Breast epithelium (tissue), 4 donors: ENCODE data around the gene VPS25. TPM values are rescaled to one million over a fixed set of nuclear protein-coding genes. Genes with fewer than 3 reads are reported as not detected.

Source experiments
- DNase-seq, 2 donors: peaks; one replicate each; pipeline ENCODE4 v3.0.0-alpha.2; 2019; ENCODE audit warnings: low spot score in 2 of 2
- H3K27ac ChIP-seq, 2 donors: fragments of 200-600 bp; sonication (generic) in 1 of 2; one replicate each; pipeline ENCODE4 v1.5.1; 2016 to 2019; ENCODE audit warnings: mild to moderate bottlenecking in 1 of 2
- H3K27me3 ChIP-seq, 2 donors: fragments of 200-600 bp; sonication (generic) in 1 of 2; one replicate each; pipeline versions ENCODE4 v1.5.1 to v1.6.0; 2017 to 2019; ENCODE audit warnings: control low read depth in 1 of 2, mild to moderate bottlenecking in 1 of 2
- H3K36me3 ChIP-seq: fragments of 200-600 bp; one replicate; pipeline ENCODE4 v1.5.1; 2019
- H3K4me1 ChIP-seq, 2 donors: fragments of 200-600 bp; sonication (generic); one replicate each; pipeline ENCODE4 v1.5.1; 2016 to 2019; ENCODE audit warnings: control low read depth in 1 of 2
- H3K4me3 ChIP-seq, 3 donors: fragments of 200-600 bp; sonication (generic); 1 replicate in 2 of 3; 2 replicates in 1 of 3; pipeline ENCODE4 v1.5.1; 2016 to 2019; ENCODE audit warnings: mild to moderate bottlenecking in 3 of 3, moderate library complexity in 2 of 3
- H3K9me3 ChIP-seq, 2 donors: fragments of 200-600 bp; sonication (generic) in 1 of 2; one replicate each; pipeline ENCODE4 v1.5.1; 2016 to 2019; ENCODE audit warnings: control low read depth in 1 of 2
- POLR2A ChIP-seq: fragments of 450-650 bp; IDR thresholded peaks from one replicate; pipeline ENCODE4 v1.6.1; 2016; ENCODE audit warnings: antibody characterized with exemption, mild to moderate bottlenecking, moderate library complexity
- POLR2AphosphoS5 ChIP-seq, 3 donors: sonication (generic); formaldehyde crosslinking; IDR thresholded peaks; one replicate each; pipeline ENCODE4 v1.6.1; 2017; ENCODE audit warnings: antibody characterized with exemption in 3 of 3
- intact Hi-C: fragments of 100-400 bp; cut with DNase I; formaldehyde crosslinking; loops from one replicate; pipeline ENCODE4 v1.15.1; 2023; ENCODE audit warnings: low total_unique reads
- total RNA-seq, 3 donors: library from RNA; depleted of rRNA; stranded (reverse); fragments of >200 nt; gene quantifications; one replicate each; pipeline ENCODE4 v1.1.0, GENCODE V29; 2016
- TF ChIP-seq, protein P1 (sequence below), 3 donors: fragments of 450-650 bp; IDR thresholded peaks; one replicate each; pipeline ENCODE4 v1.5.1; 2016 to 2017; ENCODE audit warnings: antibody characterized with exemption in 3 of 3, mild to moderate bottlenecking in 3 of 3, moderate library complexity in 3 of 3

The VPS25 gene
- total RNA-seq, 3 donors from 2014 or later: 53.4 to 70.4 (median 61.9) TPM

DNA sequence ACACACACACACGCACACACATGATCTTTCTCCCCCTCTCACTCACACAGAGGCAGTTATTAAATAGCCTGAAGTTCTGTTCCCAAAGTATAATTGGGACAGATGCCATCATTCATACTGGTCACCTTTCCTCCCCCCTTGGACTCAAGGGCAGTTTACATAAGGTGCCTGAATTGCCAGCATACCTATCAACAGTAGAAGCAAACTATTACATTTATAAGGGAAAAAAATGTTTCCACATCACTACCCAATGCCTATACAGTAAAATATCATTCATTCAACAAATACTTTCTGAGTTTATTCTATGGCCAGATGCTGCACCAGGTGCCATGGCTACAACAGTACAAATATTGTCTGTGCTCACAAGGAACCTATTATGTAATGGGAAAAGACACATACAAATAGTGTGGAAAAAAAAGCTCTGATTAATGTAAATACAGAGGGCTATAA, 31.7 kb downstream of the VPS25 start:
- no peak for DNase-seq
- Histone ChIP-seq H3K27ac (peak overlapping the region; percentile 83 to 85), H3K36me3 (no peaks in the 10 kb centered on the region), H3K9me3 (no peaks in the 10 kb centered on the region), H3K4me3 (no peak overlapping the region), H3K27me3 (no peaks in the 10 kb centered on the region), H3K4me1 (no peaks in the 10 kb centered on the region)
- intact Hi-C loops: no loop called here
- TF ChIP-seq, protein P1, sequence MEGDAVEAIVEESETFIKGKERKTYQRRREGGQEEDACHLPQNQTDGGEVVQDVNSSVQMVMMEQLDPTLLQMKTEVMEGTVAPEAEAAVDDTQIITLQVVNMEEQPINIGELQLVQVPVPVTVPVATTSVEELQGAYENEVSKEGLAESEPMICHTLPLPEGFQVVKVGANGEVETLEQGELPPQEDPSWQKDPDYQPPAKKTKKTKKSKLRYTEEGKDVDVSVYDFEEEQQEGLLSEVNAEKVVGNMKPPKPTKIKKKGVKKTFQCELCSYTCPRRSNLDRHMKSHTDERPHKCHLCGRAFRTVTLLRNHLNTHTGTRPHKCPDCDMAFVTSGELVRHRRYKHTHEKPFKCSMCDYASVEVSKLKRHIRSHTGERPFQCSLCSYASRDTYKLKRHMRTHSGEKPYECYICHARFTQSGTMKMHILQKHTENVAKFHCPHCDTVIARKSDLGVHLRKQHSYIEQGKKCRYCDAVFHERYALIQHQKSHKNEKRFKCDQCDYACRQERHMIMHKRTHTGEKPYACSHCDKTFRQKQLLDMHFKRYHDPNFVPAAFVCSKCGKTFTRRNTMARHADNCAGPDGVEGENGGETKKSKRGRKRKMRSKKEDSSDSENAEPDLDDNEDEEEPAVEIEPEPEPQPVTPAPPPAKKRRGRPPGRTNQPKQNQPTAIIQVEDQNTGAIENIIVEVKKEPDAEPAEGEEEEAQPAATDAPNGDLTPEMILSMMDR (IDR thresholded peaks at IDR 0.05): no peak
- TF ChIP-seq POLR2AphosphoS5 (IDR thresholded peaks at IDR 0.05): peak in 1 of 3 donors; percentile 53
- TF ChIP-seq POLR2A: no peak

DNA sequence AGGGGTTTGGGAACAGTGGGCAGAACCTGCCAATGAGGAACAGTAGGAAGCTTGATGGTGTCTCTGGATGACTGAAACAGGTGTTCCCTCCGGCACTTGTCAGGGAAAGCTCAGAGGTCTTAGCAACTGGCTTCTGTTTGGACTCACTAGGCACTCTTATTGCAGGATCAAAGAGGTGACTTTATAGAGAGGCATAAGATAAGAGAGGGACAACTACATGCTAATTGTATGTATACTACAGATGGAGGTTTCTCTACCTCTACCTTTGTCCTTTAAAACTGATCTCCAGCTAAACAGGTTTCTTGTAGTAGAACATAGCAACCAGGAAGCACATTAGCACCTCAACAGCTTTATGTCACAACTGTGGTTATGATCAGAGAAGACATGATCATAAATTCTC, 33.0 kb downstream of the VPS25 start:
- H3K4me1 ChIP-seq: no peaks in the 10 kb centered on the region
- H3K36me3 ChIP-seq: peaks cover 4% of the 10 kb centered on the region
- TF ChIP-seq, protein P1 (IDR thresholded peaks at IDR 0.05): no peak
- TF ChIP-seq POLR2AphosphoS5 (IDR thresholded peaks at IDR 0.05) (no peak), POLR2A (no peak)
- no peak overlapping the region for H3K4me3 ChIP-seq
- H3K27ac ChIP-seq: no peak overlapping the region
- no peaks in the 10 kb centered on the region for H3K9me3 ChIP-seq
- intact Hi-C loops: no loop called here
- no peaks in the 10 kb centered on the region for H3K27me3 ChIP-seq
- DNase-seq: no peak

DNA sequence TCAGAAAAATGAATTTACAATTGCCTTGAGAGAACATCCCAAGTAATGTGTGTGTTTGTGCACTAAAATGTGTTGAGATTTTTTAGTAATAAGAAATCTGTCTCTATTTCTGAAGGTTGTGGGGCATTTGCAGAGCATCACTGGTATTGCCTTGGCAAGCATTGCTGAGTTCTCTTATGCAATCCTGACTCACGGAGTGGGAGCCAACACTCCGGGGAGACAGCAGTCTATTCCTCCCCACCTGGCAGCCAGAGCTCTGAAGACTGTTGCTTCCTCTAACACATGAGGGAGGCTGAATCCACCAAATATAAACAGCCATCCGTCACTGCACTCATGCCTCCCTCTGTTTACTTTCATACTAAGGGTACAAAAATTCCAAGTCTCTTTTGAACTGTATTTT, 36.0 kb downstream of the VPS25 start:
- H3K9me3 ChIP-seq: no peaks in the 10 kb centered on the region
- DNase-seq: peak in 1 of 2 donors; percentile 37
- intact Hi-C loops: no loop called here
- H3K27me3 ChIP-seq: no peaks in the 10 kb centered on the region
- no peaks in the 10 kb centered on the region for H3K4me1 ChIP-seq
- TF ChIP-seq POLR2A (no peak), POLR2AphosphoS5 (IDR thresholded peaks at IDR 0.05) (no peak)
- TF ChIP-seq, protein P1 (IDR thresholded peaks at IDR 0.05): no peak
- peaks cover 4% of the 10 kb centered on the region for H3K36me3 ChIP-seq
- H3K27ac ChIP-seq: no peak overlapping the region
- H3K4me3 ChIP-seq: no peak overlapping the region

DNA sequence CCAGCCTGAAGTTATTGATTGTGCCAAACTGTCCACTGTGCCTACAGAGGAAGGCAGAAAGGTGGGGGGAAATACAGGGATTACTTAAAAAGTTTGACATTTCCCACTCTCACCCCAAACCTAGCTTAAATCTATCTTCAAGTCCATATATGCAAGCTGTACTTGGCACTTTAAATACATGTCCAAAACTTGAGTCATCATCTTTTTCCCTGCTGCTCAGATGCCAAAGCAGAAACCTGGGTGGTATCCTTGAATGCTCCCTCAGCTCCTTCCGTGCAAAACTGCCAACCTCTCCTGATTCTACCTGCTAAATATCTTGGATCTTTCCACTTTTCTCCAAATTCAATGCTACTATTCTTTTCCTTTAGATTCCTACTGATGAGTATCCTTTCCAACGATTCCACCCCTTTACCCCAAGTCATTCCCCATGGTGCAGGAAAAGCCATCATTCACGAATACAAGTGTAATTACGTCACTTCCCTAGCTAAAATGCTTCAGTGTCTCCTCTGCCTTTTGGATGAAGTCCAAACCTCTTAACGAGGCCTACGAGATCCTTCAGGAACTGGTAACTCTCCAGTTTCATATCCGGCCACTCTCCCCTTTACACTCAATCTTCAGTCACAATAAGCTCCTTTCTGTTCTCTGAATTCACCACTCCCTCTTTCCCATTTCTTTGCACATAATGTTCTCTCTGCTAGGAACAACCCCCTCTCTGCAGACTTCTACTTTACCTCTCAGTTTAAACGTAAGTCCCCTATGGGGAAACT, 41.6 kb downstream of the VPS25 start:
- DNase-seq: no peak

DNA sequence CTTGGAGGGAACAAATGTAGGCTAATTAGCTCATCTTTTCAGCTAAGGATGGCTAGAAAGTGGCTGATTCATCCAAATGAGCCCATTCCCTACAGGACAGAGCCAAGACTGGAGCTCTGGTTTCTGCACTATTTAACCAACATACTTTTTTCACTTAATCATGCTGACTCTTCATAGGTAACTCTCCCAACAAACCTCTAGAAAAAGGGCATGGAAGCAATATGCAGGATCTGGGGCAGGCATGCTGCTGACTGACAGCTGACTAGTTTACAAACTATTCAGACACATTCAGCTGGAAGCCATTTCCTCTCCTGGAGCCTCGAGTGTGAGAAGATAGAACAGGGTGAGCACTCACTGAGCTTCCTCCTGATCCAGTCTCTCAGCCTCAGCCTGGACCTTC, 44.6 kb downstream of the VPS25 start:
- DNase-seq: no peak
- TF ChIP-seq POLR2A (no peak), POLR2AphosphoS5 (IDR thresholded peaks at IDR 0.05) (no peak)
- TF ChIP-seq, protein P1 (IDR thresholded peaks at IDR 0.05): no peak
- Histone ChIP-seq H3K9me3 (no peaks in the 10 kb centered on the region), H3K4me1 (no peaks in the 10 kb centered on the region), H3K27ac (no peak overlapping the region), H3K36me3 (peaks cover 11% of the 10 kb centered on the region), H3K4me3 (no peak overlapping the region), H3K27me3 (no peaks in the 10 kb centered on the region)
- intact Hi-C loops: no loop called here

More for the DNA sequence above, 41.6 kb downstream of the VPS25 start:
- H3K9me3 ChIP-seq: no peaks in the 10 kb centered on the region
- H3K36me3 ChIP-seq: peaks cover 15% of the 10 kb centered on the region
- no peaks in the 10 kb centered on the region for H3K4me1 ChIP-seq
- no peak overlapping the region for H3K27ac ChIP-seq
- intact Hi-C loops: no loop called here
- TF ChIP-seq, protein P1 (IDR thresholded peaks at IDR 0.05): no peak
- no peak for TF ChIP-seq POLR2AphosphoS5 (IDR thresholded peaks at IDR 0.05)
- H3K27me3 ChIP-seq: no peaks in the 10 kb centered on the region
- no peak overlapping the region for H3K4me3 ChIP-seq
